OCI-LY1 (cell line): ENCODE data around the gene PIGX.

Experiments used
- H2AFZ ChIP-seq: fragments of 200-600 bp; sonication (generic), shearing (Covaris generic); 2 replicates; pipeline ENCODE4 v1.6.0; 2014; ENCODE audit warnings: antibody characterized with exemption, mild to moderate bottlenecking, low read length
- H3F3A ChIP-seq: fragments of 200-600 bp; sonication (generic), shearing (Covaris generic); 2 replicates; pipeline ENCODE4 v1.6.0; 2014; ENCODE audit warnings: mild to moderate bottlenecking, antibody characterized with exemption, low read length, moderate library complexity; ENCODE audit not compliant: insufficient read depth
- H3K27ac ChIP-seq: fragments of 200-600 bp; sonication (generic); 2 replicates; pipeline ENCODE4 v1.5.1; 2014; ENCODE audit warnings: low read length, mixed run types, mild to moderate bottlenecking, low read depth; ENCODE audit not compliant: poor library complexity, severe bottlenecking
- H3K27me3 ChIP-seq: fragments of 200-600 bp; sonication (generic); 2 replicates; pipeline ENCODE4 v1.6.0; 2014; ENCODE audit warnings: antibody characterized with exemption, mild to moderate bottlenecking, low read length, moderate library complexity; ENCODE audit not compliant: insufficient read depth
- H3K36me3 ChIP-seq: fragments of 200-600 bp; sonication (generic); 2 replicates; pipeline ENCODE4 v1.6.1; 2014; ENCODE audit warnings: mild to moderate bottlenecking, antibody characterized with exemption, low read length, moderate library complexity, mixed read lengths; ENCODE audit not compliant: insufficient read depth
- H3K4me1 ChIP-seq: fragments of 200-600 bp; sonication (generic); 2 replicates; pipeline ENCODE4 v1.5.1; 2014; ENCODE audit warnings: mild to moderate bottlenecking, low read length, moderate library complexity; ENCODE audit not compliant: insufficient read depth, severe bottlenecking
- H3K4me2 ChIP-seq: fragments of 200-600 bp; sonication (generic), shearing (Covaris generic); 2 replicates; pipeline ENCODE4 v1.6.1; 2014; ENCODE audit warnings: low read length
- H3K4me3 ChIP-seq: fragments of 200-600 bp; sonication (generic); 2 replicates; pipeline ENCODE4 v1.5.1; 2014; ENCODE audit warnings: low read length, low read depth, mild to moderate bottlenecking, mixed read lengths; ENCODE audit not compliant: poor library complexity, severe bottlenecking
- H3K79me2 ChIP-seq: fragments of 200-600 bp; shearing (Covaris generic); 2 replicates; pipeline ENCODE4 v1.6.1; 2016; ENCODE audit warnings: mixed run types, low read length, mixed read lengths; ENCODE audit not compliant: insufficient read depth
- H3K9ac ChIP-seq: fragments of 200-600 bp; sonication (generic), shearing (Covaris generic); 2 replicates; pipeline ENCODE4 v1.6.1; 2014; ENCODE audit warnings: mild to moderate bottlenecking, low read length, mixed read lengths
- H3K9me2 ChIP-seq: fragments of 200-600 bp; sonication (generic), shearing (Covaris generic); 2 replicates; pipeline ENCODE4 v1.6.1; 2014; ENCODE audit warnings: low read depth, mild to moderate bottlenecking, low read length, mixed read lengths
- H3K9me3 ChIP-seq: fragments of 200-600 bp; shearing (Covaris generic); 2 replicates; pipeline ENCODE4 v1.6.1; 2014; ENCODE audit warnings: low read length, mixed read lengths
- H4K20me1 ChIP-seq: fragments of 200-600 bp; sonication (generic), shearing (Covaris generic); 2 replicates; pipeline ENCODE4 v1.6.0; 2016; ENCODE audit warnings: mild to moderate bottlenecking, low read length; ENCODE audit not compliant: insufficient read depth
- EZH2 ChIP-seq: fragments of 200-600 bp; sonication (generic), shearing (Covaris generic); IDR thresholded peaks from 2 replicates; pipeline ENCODE4 v1.8.0; 2017; ENCODE audit warnings: borderline replicate concordance, mixed run types, mild to moderate bottlenecking, antibody characterized with exemption, low read length, moderate library complexity, mixed read lengths
- TF ChIP-seq, protein P1 (sequence below): fragments of 200-600 bp; sonication (generic), shearing (Covaris generic); IDR thresholded peaks from 2 replicates; pipeline ENCODE4 v1.5.1; 2017; ENCODE audit warnings: mild to moderate bottlenecking, antibody characterized with exemption, low read length, moderate library complexity, mixed read lengths

Gene PIGX

DNA sequence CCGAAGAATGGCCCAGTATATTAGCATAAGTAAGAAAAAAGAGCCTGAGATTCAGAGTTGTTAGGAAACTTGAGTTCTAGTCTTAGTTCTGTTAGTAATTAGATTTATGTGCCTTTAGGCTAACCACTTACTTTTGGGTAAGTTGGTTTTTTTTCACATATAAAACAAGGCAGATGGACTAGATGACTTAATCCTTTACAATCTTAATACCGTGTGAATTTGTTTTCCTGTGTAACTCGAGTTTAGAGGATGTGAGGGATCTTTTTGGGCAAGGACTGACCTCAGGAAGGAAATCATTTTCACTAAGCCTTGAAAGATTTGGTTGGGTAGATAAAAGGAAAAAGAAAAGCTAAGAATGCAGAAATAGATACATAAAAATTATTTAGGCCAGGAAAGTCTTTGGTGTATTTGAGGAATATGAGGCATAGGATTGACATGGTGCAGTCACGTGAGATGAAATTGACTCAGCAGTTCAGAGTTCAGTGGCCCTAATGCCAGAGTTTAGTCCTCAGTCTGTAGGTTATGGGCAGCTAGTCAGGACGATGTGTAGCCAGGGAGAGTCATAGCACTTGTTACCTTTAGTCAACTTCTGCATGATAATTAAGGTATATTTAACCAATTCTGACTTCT is 62.1 kb downstream of the PIGX start:
- H3K9ac ChIP-seq, result no peak overlapping the region
- peaks cover 96% of the 10 kb centered on the region for H3K79me2 ChIP-seq
- H3K9me3 ChIP-seq, result peaks cover 27% of the 10 kb centered on the region
- H3K4me1 ChIP-seq, result peaks cover 9% of the 10 kb centered on the region
- no peaks in the 10 kb centered on the region for H3K27me3 ChIP-seq
- H3F3A ChIP-seq, result no peaks in the 10 kb centered on the region
- H3K4me2 ChIP-seq, result no peak overlapping the region
- H3K9me2 ChIP-seq, result no peaks in the 10 kb centered on the region
- H3K27ac ChIP-seq, result no peak overlapping the region
- TF ChIP-seq EZH2, result no peak
- TF ChIP-seq, protein P1, sequence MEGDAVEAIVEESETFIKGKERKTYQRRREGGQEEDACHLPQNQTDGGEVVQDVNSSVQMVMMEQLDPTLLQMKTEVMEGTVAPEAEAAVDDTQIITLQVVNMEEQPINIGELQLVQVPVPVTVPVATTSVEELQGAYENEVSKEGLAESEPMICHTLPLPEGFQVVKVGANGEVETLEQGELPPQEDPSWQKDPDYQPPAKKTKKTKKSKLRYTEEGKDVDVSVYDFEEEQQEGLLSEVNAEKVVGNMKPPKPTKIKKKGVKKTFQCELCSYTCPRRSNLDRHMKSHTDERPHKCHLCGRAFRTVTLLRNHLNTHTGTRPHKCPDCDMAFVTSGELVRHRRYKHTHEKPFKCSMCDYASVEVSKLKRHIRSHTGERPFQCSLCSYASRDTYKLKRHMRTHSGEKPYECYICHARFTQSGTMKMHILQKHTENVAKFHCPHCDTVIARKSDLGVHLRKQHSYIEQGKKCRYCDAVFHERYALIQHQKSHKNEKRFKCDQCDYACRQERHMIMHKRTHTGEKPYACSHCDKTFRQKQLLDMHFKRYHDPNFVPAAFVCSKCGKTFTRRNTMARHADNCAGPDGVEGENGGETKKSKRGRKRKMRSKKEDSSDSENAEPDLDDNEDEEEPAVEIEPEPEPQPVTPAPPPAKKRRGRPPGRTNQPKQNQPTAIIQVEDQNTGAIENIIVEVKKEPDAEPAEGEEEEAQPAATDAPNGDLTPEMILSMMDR, result no peak
- H3K36me3 ChIP-seq, result peaks cover 63% of the 10 kb centered on the region
- no peaks in the 10 kb centered on the region for H4K20me1 ChIP-seq
- H2AFZ ChIP-seq, result no peak overlapping the region
- no peak overlapping the region for H3K4me3 ChIP-seq

DNA sequence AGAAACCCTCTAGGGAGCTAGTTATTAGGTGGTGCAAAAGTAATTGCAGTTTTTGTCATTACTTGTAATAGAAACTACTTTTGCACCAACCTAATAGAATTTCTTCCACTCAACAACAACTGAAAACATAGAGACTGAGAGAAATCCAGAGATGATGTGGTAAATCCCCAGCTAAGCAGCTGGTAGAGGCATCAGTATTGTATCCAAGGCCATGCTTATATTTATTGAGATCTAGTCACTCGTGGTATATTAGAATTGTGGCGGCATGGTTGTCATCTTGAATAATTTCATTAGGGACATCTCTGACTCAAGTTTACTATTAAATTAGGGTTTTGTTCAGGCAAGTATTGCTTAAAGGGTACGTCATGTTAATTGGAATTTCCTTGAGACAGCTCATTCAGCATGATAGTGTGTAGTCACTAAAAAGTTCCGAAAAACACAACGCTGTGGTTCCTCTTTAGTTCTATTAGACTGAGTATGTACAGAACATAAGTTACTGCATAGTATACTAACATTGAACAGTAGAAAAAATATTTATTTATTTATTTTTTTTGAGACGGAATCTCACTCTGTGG is 62.8 kb downstream of the PIGX start:
- H3K9ac ChIP-seq, result no peak overlapping the region
- no peaks in the 10 kb centered on the region for H3F3A ChIP-seq

DNA sequence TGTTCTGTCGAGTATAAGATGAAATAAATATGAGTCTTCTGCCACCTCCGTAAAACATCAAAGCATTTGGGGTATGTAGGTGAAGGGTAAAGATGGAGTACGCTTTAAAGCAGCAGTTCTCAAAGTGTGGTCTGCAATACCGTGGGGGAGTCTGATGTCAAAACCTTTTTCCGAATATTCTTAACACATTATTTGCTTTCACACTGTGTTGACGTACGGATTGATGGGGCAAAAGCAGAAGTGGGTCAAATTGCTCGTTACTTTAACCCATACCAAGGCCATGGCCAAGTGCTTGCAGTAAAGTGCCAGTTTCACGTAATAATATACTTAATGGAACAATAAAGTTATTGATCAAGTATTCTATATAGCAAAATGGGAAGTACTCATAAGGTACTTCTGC is 63.8 kb downstream of the PIGX start:
- Histone ChIP-seq H3K36me3 (peaks cover 72% of the 10 kb centered on the region), H3K27me3 (no peaks in the 10 kb centered on the region), H2AFZ (no peak overlapping the region), H3K4me2 (no peak overlapping the region), H3K9ac (no peak overlapping the region), H4K20me1 (no peaks in the 10 kb centered on the region), H3K4me1 (peaks cover 9% of the 10 kb centered on the region), H3K4me3 (no peak overlapping the region), H3K79me2 (peaks cover 96% of the 10 kb centered on the region), H3K9me3 (peaks cover 39% of the 10 kb centered on the region), H3K9me2 (no peaks in the 10 kb centered on the region), H3F3A (no peaks in the 10 kb centered on the region), H3K27ac (no peak overlapping the region)
- TF ChIP-seq, protein P1, result no peak
- TF ChIP-seq EZH2, result no peak

More for the DNA sequence above, 62.8 kb downstream of the PIGX start:
- Histone ChIP-seq H3K9me3 (peaks cover 33% of the 10 kb centered on the region), H4K20me1 (no peaks in the 10 kb centered on the region), H3K4me2 (no peak overlapping the region), H3K27me3 (no peaks in the 10 kb centered on the region), H3K4me1 (peaks cover 9% of the 10 kb centered on the region), H3K9me2 (no peaks in the 10 kb centered on the region), H3K27ac (no peak overlapping the region), H2AFZ (no peak overlapping the region), H3K79me2 (peaks cover 96% of the 10 kb centered on the region), H3K4me3 (no peak overlapping the region), H3K36me3 (peaks cover 67% of the 10 kb centered on the region)
- TF ChIP-seq EZH2, result no peak
- TF ChIP-seq, protein P1, result no peak
